MM.1S (cell line): ENCODE data around the gene IMMP2L.

Experiments used
- EZH2 ChIP-seq: fragments of 300-600 bp; sonication (generic); optimal IDR thresholded peaks from 2 replicates; pipeline ENCODE3; 2017; ENCODE audit warnings: low read depth, mild to moderate bottlenecking, antibody characterized with exemption, low read length, mixed read lengths
- TF ChIP-seq, protein P1 (sequence below): fragments of 300-600 bp; sonication (generic); IDR thresholded peaks from 2 replicates; pipeline ENCODE4 v1.5.1; 2016; ENCODE audit warnings: antibody characterized with exemption, low read length, mixed read lengths

GRCh38 chr7:111439977-111440376 is 122.3 kb downstream of the IMMP2L start:
- TF ChIP-seq, protein P1, sequence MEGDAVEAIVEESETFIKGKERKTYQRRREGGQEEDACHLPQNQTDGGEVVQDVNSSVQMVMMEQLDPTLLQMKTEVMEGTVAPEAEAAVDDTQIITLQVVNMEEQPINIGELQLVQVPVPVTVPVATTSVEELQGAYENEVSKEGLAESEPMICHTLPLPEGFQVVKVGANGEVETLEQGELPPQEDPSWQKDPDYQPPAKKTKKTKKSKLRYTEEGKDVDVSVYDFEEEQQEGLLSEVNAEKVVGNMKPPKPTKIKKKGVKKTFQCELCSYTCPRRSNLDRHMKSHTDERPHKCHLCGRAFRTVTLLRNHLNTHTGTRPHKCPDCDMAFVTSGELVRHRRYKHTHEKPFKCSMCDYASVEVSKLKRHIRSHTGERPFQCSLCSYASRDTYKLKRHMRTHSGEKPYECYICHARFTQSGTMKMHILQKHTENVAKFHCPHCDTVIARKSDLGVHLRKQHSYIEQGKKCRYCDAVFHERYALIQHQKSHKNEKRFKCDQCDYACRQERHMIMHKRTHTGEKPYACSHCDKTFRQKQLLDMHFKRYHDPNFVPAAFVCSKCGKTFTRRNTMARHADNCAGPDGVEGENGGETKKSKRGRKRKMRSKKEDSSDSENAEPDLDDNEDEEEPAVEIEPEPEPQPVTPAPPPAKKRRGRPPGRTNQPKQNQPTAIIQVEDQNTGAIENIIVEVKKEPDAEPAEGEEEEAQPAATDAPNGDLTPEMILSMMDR: no peak
- no peak for TF ChIP-seq EZH2
